GM23248 (cell line): ENCODE data around the gene TRIM73.
"Not testable (repeated sequence)": the region's sequence is repeated elsewhere in the genome, so short reads cannot be mapped to it uniquely, and the experiment has no call there.

Source experiments
- EZH2 ChIP-seq: fragments of 200-600 bp; sonication (generic); IDR thresholded peaks from 2 replicates; pipeline ENCODE4 v1.6.1; 2018; ENCODE audit warnings: antibody characterized with exemption, mild to moderate bottlenecking; ENCODE audit not compliant: insufficient read depth, poor library complexity, severe bottlenecking
- EZH2phosphoT487 ChIP-seq: fragments of 200-600 bp; sonication (generic); IDR thresholded peaks from 2 replicates; pipeline ENCODE4 v1.6.1; 2018; ENCODE audit warnings: antibody characterized with exemption, moderate library complexity, mild to moderate bottlenecking, low read depth; ENCODE audit not compliant: insufficient read depth

GRCh38 chr7:75423481-75423880, 28.1 kb downstream of the TRIM73 start:
- not testable (repeated sequence) for TF ChIP-seq EZH2, EZH2phosphoT487
